HEK293T (cell line): ENCODE data around the gene TOMT.

Source experiments
- FOXK2 ChIP-seq: fragments of 450-650 bp; IDR thresholded peaks from 2 replicates; pipeline ENCODE4 v1.6.1; 2016; ENCODE audit warnings: mild to moderate bottlenecking
- SP1 ChIP-seq: fragments of 450-650 bp; IDR thresholded peaks from 2 replicates; pipeline ENCODE4 v1.6.1; 2017
- SUZ12 ChIP-seq: fragments of 450-650 bp; IDR thresholded peaks from 2 replicates; pipeline ENCODE4 v1.6.1; 2016; ENCODE audit warnings: mild to moderate bottlenecking
- TARDBP ChIP-seq: fragments of 450-650 bp; IDR thresholded peaks from 2 replicates; pipeline ENCODE4 v1.6.1; 2016
- ZNF384 ChIP-seq: fragments of 450-650 bp; IDR thresholded peaks from 2 replicates; pipeline ENCODE4 v1.6.1; 2016

DNA sequence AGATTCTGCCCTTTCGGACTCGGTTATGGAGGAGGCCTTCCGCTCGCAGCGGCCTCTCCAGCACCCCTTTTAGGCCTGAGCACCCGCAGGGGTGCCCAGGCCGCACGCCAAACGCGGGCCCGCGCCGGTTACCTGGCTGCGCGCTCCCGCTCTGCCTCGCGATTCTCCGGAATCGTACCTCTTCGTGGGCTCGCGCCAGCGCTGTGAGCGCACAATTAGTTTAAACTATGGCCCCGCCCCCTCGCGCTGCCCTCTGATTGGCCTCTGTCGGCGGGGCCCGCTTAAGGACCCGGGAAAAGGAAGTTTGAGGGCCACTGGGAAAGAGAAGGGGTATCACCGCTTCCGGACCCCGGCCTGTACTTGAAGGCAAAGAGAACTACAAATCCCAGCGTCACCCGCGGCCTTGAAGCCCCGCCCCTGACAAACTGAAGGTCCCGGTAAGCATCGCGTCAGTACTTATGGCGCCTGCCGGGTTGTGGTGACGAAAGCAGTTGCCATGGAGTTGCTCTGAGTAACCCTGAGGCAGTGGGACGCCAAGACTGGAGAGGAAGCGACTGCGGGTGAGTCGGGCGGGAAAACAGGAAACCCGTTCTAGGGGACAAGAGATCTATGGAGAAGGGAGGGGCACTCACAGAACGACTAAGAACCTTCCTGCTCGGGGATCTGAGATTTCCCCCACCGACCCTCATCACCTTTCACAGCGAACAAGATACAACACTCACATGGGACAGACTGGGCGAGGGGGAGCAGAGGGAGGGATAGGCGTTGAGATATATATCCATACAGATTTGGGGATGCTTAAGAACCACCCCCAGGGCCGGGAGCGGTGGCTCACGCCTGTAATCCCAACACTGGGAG, 25.2 kb upstream of the TOMT start, which contains the start of the genes LRRC51 and NUMA1:
- TF ChIP-seq FOXK2: no peak
- no peak for TF ChIP-seq SUZ12
- TF ChIP-seq SP1: no peak
- no peak for TF ChIP-seq ZNF384
- no peak for TF ChIP-seq TARDBP
